ENCODE data around the gene MSANTD1.
"Not testable (repeated sequence)": the region's sequence is repeated elsewhere in the genome, so short reads cannot be mapped to it uniquely, and the experiment has no call there.

MSANTD1 gene

GRCh38 chr4:3290889-3291321, 41.9 kb downstream of the MSANTD1 start:
- no peak for DNase-seq (ENCODE audit: low spot score)

- no peak for DNase-seq (ENCODE audit: low spot score)
These were observed 42.5 kb downstream of the MSANTD1 start for GRCh38 chr4:3291411-3291968.

DNA sequence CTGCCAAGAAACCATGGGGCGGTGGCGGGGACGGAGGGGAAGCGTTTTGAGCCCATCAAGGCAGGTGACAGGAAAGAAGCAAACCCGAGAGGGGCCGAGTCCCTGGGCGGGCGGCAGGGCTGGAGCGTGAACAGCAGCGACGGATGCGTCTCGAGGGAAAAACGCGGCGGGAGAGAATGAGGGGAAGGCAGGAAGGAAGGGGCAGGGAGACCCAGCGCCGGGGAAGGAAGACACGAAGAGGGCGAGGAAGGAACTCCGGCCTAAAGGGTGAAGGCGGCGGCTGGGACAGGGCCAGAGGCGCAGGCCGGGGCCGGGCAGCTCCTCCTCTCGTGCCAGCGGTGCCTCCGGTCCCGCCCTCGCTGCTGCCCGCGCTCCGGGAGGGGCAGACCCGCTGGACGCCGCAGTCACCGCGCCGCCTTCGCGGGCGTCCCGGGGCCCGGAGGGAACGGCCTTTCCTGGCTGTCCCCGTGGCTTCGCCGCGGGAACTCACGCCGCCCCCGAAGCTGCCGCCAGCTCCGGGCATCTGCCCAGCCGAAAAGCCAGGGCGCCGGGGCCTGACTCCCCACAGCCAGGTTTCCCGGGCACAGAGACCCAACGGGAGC, 43.1 kb downstream of the MSANTD1 start:
- DNase-seq (ENCODE audit: low spot score) = no peak

DNA sequence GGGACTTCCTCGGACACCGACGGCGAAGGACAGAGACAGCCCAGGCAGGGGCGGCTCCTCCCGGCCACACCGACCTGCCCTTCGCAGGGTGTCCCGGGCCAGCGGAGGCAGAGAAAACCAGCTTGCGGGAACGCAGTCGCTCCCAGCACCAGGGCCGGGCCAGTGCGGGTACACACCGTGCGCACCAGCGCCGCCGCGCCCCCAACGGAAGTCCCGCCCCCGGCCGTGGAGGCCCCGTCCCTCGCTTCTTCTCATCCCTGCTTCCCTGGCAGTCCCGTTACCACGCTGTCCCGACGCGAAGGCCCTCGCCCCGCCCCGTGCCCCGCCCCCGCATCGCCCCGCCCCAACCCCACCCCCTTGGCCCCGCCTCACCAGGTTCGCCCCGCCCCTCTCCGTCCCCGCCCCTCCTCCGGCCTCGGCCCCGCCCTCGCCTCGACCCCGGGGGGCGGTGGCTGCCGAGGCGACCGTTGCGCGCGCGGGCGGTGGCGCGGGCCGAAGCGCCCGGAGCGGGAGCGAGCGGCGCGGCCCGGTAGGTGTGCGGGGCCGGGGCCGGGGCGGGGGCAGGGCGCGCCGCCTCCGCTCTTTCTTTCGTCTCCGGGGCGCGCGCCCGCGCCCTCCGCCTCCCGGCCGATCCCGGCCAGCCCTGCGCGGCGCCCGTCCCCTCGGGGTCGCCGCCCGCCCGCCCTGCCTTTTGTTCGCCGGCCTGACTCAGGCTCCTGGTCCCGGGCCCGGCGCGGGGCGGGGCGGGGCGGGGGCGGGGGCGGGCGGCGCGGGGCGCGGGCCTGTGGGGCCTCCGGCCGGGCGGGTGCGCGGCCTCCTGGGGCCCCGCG, 43.8 kb downstream of the MSANTD1 start, which contains the start of gene RGS12:
Gene RGS12 (plus strand): TSS at position 451 of the 830 bp plus-strand sequence. CDS start 23,150 bp downstream, outside the sequence.
- DNase-seq (ENCODE audit: low spot score) = peak; percentile 87

DNA sequence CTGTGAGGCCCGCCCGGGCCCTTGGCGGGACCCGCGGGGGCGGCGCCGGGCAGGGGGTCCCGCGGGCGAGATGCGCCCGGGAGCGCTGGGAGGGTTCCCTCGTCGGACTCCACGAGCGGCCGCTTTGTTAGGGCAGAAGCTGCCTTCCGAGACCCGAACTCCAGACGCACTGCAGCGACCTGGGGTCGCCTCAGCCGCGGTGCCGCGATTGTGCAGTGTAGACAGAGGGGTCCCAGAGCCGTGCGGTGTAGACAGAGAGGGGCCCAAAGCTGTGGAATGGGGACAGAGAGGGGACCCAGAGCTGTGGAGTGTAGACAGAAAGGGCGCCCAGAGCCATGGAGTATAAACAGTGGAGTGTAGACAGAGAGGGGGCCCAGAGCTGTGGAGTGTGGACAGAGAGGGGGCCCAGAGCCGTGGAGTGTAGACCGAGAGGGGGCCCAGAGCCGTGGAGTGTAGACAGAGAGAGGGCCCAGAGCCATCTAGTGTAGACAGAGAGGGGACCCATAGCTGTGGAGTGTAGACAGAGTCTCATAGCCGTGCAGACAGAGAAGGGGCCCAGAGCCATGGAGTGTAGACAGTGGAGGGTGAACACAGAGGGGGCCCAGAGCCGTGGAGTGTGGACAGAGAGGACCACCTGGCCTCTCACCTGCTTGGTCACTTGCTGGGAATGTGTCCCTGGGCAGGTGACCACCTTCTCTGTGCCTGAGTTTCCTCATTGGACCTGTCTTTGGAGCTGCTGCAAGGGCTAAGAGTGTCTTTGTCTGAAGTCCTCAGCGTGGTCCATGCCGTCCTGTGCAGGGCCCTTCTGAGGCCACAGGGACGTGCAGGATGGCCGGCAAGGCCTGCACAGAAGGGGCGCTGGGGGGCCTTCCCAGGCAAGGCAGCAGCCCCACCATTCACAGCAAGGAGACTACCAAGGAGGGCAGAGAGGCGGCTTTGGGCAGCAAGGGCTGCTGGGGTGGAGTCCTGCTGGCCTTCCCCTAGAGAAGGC, 44.7 kb downstream of the MSANTD1 start:
- no peak for DNase-seq (ENCODE audit: low spot score)

DNA sequence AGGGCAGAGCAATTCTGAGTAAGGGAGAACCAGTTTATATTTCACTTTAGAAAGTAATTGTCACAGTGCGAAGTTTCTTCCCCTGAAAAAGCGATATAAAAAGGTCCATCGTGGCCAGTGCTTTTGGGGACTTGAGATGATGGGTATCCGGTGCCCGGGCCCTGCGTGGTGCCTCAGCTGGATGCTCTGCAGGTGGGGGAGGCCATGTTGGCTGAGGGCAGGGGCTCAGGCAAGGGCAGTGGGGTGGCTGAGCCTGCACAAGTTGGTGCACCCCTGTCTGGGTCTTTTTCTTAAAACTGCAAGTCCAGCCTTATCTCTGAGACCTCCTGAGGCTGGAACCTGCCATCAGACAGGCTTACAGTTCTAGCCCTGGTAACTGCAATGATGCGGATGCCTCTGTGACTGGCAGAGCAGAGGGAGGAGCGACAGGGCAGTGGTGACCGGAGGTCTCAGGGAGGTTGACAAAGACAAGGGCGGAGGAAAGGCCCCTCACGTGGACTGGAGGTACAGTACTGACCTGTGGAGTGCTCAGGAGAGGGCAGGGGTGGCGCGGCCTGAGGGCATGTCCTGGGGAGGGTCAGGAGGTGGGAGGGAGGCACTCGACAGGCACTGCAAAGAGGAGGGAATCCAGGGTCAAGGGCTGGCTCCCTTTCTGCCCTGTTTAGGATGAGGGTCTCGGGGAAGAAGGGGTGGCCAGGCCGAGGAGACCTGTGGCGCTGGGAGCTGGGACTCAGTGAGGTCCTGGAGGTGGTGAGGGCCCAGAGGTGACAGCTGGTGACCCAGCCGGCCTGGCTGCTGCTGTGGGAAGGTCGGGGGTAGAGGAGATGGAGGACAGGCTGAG, 45.7 kb downstream of the MSANTD1 start:
- DNase-seq (ENCODE audit: low spot score) = no peak

- DNase-seq (ENCODE audit: low spot score) = no peak
These were observed 47.1 kb downstream of the MSANTD1 start for GRCh38 chr4:3295837-3296624.

DNA sequence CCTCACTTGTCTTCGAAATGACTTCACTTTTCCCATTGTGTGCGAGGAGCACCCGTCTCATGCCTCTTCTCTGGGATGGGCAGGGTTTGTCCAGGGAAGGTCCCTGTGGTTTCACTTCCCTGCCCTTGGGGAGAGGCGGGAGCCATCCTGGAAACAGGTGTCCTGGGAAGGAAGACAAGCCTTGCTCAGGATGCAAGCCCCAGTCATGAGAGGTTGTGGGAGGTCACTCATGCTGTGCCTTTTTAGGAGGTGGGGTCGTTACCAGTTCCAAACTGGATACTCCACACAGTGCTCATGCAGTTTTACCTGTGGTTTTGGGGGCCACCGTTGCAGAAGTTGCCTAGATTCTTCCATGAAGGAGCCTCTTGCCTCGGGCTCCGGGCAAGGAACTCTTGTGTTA, 47.7 kb downstream of the MSANTD1 start:
- DNase-seq (ENCODE audit: low spot score) = no peak

DNA sequence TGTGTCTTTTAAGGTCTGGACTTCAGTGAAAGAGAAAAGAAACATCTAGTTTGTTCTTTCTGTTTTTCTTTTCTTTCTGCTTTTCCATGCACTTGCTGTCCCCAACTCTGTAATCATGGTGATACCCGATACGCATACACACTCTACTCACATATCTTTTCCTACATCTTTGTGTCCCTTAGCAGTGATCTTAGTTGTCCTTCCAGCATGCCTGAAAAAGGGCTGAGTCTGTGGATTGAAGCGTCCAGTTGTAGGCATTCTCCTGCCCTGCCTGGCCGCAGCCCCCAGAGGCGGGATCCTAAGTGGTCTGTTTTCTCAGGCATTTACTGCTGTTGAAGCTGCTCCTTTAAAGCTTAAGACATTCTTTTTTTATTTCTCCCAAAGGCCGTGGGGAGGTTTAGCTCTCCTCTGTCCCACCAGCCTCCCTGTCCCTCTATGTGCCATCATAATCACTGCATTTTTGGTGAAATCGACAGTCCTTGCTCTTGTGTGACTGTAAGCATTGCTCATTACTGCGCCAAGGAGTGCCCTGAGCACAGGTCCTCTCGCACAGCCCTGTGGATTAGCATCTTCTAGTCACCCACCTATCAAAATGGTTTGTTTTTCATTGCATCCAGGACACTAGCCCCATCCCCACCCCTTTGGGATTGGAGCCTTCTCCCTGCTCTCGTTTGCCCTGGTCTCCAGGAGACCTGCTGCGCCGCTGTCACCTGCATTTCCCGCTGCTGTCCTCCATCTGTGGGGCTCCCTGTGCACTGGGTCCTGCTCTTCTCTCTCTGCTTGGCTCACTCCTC, 48.3 kb downstream of the MSANTD1 start:
- DNase-seq (ENCODE audit: low spot score) = no peak

DNA sequence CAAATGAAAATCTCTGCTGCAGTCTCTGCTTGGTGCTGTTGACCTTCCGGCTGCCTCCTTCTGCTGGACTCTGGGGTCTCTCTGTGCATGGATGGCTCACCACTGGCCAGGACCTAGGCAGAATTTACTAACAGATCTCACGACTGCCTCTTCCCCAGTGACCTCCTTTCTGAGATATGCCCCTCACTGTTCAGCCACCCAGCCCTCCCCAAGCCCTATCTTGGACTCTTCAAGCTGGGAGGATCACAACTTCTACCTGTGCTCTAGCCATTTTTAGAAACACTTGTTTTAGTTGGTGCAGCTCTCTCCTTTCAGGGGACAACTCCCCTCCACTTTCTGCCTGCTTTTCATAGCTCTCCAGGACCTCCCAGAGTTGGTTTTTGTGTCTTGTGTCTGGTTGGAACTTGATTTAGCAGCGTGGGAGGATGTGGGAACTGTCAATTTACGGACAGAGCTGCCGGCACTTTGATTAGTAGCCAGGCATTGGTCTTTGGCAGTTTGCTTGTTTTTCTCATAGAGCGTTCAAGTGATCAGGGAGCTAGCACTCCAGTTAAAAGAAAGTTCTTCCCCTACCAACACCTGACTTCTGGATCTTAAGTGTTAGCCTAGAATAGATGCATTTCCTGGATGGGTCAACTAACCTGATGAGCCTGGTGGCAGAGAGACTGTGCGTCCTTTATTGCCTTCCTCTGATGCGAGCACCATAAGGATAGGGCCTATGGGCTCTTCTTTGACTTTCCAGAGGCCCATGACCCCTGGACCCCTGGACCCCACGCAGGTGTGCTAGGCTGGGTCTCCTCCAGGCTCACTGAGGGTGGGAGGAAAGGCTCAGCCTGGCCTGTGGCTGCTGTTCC, 50.4 kb downstream of the MSANTD1 start:
- DNase-seq (ENCODE audit: low spot score) = no peak

DNA sequence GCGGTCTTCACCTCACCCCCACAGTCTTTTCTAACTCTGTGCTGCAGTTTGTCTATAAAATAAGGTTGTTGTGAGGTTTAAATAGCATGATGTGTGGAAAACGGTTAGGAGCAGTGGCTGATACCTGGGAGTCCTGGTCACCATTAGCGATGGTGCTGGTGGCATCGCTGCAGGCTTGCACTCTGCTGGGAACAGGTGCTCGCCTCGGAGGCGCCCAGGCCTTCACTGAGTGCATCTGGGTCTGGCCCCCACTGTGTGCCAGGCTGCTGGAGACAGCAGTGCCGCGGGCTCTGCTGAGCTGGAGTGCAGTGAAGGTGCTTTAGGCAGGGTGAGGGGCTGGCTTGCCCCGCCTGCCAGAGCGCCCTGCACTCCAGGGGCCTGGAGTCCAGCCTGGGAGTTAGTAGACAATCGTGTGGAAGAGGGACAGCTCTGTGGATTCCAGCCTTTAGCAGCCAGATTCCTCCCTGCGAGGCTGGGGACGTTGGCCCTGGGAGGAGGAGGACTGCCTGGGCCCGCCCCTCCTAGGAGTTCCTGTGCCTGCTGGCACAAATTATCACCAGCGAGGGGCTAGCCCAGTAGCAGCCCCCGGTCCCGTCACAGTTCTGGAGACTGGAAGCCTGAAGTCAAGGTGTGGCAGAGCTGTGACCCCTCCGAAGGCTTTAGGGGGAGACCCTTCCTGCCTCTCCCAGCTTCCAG, 51.2 kb downstream of the MSANTD1 start:
- DNase-seq (ENCODE audit: low spot score) = no peak

DNA sequence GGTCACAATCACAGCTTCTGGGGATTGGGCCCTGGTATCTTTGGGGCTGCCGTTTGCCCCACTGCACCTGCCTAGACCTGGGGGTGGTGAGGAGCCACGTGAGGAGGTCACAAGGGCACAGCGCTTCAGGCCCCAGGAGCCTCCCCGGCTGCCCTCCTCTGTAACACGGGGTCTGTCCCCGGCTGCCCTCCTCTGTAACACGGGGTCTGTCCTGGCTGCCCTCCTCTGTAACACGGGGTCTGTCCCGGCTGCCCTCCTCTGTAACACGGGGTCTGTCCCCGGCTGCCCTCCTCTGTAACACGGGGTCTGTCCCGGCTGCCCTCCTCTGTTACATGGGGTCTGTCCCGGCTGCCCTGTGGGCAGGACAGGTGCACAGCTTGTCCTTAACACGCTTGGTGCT, 51.9 kb downstream of the MSANTD1 start:
- DNase-seq (ENCODE audit: low spot score) = not testable (repeated sequence)

DNA sequence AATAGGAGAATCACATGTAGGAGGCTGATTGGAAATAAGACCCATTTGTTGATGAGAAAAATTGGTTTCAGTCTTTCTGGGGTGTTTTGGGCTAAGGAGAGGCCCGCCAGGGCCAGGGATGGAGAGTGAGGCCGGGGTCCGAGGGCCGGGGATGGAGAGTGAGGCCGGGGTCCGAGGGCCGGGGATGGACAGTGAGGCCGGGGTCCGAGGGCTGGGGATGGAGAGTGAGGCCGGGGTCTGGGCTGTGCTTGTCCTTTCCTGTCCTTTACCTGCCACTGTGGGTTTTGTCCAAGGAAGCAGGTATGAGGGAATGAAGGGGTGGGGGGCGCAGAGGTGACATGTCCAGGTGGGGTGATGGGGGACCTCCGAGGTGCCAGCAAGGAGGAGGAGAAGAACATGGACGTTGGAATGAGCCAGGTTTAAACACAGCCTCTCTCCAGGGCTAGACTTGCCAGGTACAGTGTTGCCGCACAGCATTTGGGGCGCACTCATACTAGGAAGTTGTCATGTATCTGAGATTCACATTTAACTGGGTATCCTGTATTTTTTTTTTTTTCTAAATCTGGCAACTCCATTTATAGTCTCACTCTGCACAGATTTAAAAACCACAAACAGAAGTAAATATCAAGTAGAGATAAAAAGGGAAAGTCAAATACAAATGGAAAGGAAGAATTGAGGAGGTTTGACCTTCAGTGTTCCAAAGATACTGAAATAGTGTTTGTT, 52.7 kb downstream of the MSANTD1 start:
- no peak for DNase-seq (ENCODE audit: low spot score)

DNA sequence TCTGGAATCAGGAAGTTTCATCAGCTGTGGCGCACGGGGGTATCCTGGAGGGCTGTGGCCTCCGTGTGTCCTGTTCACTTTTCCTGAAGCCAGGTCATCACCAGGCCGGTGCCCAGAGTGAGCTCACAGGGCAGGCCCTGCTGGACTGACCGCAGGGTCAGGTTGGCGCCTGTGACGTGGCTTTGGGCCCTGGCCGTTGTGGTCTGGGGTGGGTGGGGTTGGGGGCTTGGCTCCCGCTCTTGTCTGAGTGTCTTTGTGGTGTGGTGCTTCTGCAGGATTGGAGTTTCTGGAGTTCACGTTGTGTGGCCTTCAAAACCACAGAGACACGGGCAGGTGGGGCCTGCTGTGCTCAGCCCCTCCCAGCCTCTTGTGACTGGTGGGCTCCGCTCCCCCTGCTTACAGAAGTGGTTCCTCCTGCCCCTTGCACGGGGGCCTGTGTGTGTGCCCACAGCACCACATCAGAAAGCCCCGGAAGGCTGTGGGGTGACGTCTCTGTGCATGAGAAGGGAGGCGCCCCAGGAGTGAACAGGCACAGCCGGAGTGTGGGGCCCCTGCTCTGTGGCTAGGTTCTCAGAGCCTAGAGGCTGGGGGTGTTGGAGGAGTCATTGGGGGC, 53.3 kb downstream of the MSANTD1 start:
- peak; percentile 82 for DNase-seq (ENCODE audit: low spot score)

DNA sequence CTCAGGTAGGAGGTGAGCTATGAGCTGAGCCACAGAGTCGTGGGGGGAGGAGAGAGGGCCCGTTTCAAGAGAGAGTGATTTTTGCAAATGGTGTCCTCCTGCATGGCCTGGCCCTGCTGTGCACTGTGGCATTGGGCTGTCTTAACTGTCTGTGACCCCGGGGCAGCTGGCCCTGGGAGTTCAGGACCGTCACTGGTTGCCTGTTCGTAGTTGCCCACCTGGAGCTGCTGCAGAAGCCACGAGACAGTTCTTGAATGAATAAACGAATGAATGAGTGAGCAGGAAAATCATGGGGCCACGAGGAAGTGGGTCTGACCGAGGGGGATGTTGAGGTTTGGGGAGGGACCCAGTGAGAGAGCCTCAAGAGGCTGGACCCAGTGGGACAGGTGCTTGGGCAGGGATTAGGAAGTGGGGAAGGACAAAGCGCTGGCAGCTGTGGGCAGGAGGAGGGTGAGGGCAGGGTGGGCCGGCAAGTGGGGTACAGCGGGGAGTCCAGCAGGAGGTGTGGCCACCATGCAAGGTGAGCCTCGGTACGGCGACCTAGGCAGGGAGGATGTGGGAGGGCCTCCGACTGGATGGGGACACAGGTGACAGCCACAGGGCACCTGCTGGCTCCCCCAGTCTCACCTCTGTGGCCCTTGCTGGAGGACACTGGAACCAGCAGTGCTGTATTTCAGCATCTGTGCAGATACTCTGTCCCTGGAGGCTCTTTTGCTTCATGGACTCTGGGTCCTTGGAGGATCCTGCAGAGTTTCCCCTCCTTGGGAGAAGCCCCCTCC, 54.0 kb downstream of the MSANTD1 start:
- peak; percentile 15 for DNase-seq (ENCODE audit: low spot score)

GRCh38 chr4:3303565-3303824, 54.5 kb downstream of the MSANTD1 start:
- no peak for DNase-seq (ENCODE audit: low spot score)
